ENCODE measurements around the gene BORCS5.

The BORCS5 gene

GRCh38 chr12:12427568-12427967, 70.7 kb downstream of the BORCS5 start:
- H3K27me3 ChIP-seq (ENCODE audit: low read length): no peaks in the 10 kb centered on the region
- no peaks in the 10 kb centered on the region for H3F3A ChIP-seq (ENCODE audit: insufficient read depth)
- no peak overlapping the region for H3K27ac ChIP-seq (ENCODE audit: low read depth, low read length)
- TF ChIP-seq EZH2phosphoT487 (conservative IDR thresholded peaks at IDR 0.05; ENCODE audit: low read length) (no peak), CTCF (IDR thresholded peaks at IDR 0.05; ENCODE audit: insufficient read depth, low read length, poor library complexity, severe bottlenecking) (no peak)
- H4K20me1 ChIP-seq (ENCODE audit: low read depth, low read length): no peaks in the 10 kb centered on the region
- no peak overlapping the region for H2AFZ ChIP-seq (ENCODE audit: low read depth, low read length, severe bottlenecking)
- H3K4me2 ChIP-seq (ENCODE audit: low read depth, low read length, poor library complexity, severe bottlenecking): no peak overlapping the region
- H3K36me3 ChIP-seq (ENCODE audit: low read length): no peaks in the 10 kb centered on the region
- no peaks in the 10 kb centered on the region for H3K79me2 ChIP-seq (ENCODE audit: insufficient read depth, low read length)
- H3K9me3 ChIP-seq (ENCODE audit: insufficient read depth, low read length): no peaks in the 10 kb centered on the region
- no peaks in the 10 kb centered on the region for H3K9me2 ChIP-seq (replicated peaks; ENCODE audit: insufficient read depth, low read length)
- H3K9ac ChIP-seq (ENCODE audit: low read length): no peak overlapping the region
- no peak overlapping the region for H3K4me3 ChIP-seq (ENCODE audit: insufficient read depth, low read length, poor library complexity, severe bottlenecking)

- TF ChIP-seq EZH2phosphoT487 (conservative IDR thresholded peaks at IDR 0.05; ENCODE audit: low read length) (no peak), CTCF (IDR thresholded peaks at IDR 0.05; ENCODE audit: insufficient read depth, low read length, poor library complexity, severe bottlenecking) (no peak)
- no peaks in the 10 kb centered on the region for H3K9me2 ChIP-seq (replicated peaks; ENCODE audit: insufficient read depth, low read length)
- H3K79me2 ChIP-seq (ENCODE audit: insufficient read depth, low read length): no peaks in the 10 kb centered on the region
- H3K4me3 ChIP-seq (ENCODE audit: insufficient read depth, low read length, poor library complexity, severe bottlenecking): no peak overlapping the region
- H3K36me3 ChIP-seq (ENCODE audit: low read length): no peaks in the 10 kb centered on the region
- no peak overlapping the region for H2AFZ ChIP-seq (ENCODE audit: low read depth, low read length, severe bottlenecking)
- no peak overlapping the region for H3K9ac ChIP-seq (ENCODE audit: low read length)
- H3K27me3 ChIP-seq (ENCODE audit: low read length): no peaks in the 10 kb centered on the region
- H3K9me3 ChIP-seq (ENCODE audit: insufficient read depth, low read length): no peaks in the 10 kb centered on the region
- no peak overlapping the region for H3K4me2 ChIP-seq (ENCODE audit: low read depth, low read length, poor library complexity, severe bottlenecking)
- H3F3A ChIP-seq (ENCODE audit: insufficient read depth): no peaks in the 10 kb centered on the region
- H3K27ac ChIP-seq (ENCODE audit: low read depth, low read length): no peak overlapping the region
- H4K20me1 ChIP-seq (ENCODE audit: low read depth, low read length): no peaks in the 10 kb centered on the region
Observed at GRCh38 chr12:12428047-12428446, 71.2 kb downstream of the BORCS5 start.

- H3K4me3 ChIP-seq (ENCODE audit: insufficient read depth, low read length, poor library complexity, severe bottlenecking): no peak overlapping the region
- no peaks in the 10 kb centered on the region for H3K9me2 ChIP-seq (replicated peaks; ENCODE audit: insufficient read depth, low read length)
- H2AFZ ChIP-seq (ENCODE audit: low read depth, low read length, severe bottlenecking): no peak overlapping the region
- no peaks in the 10 kb centered on the region for H3K9me3 ChIP-seq (ENCODE audit: insufficient read depth, low read length)
- H4K20me1 ChIP-seq (ENCODE audit: low read depth, low read length): no peaks in the 10 kb centered on the region
- no peak overlapping the region for H3K4me2 ChIP-seq (ENCODE audit: low read depth, low read length, poor library complexity, severe bottlenecking)
- no peak overlapping the region for H3K27ac ChIP-seq (ENCODE audit: low read depth, low read length)
- H3K36me3 ChIP-seq (ENCODE audit: low read length): no peaks in the 10 kb centered on the region
- H3K27me3 ChIP-seq (ENCODE audit: low read length): no peaks in the 10 kb centered on the region
- no peak for TF ChIP-seq CTCF (IDR thresholded peaks at IDR 0.05; ENCODE audit: insufficient read depth, low read length, poor library complexity, severe bottlenecking)
- TF ChIP-seq EZH2phosphoT487 (conservative IDR thresholded peaks at IDR 0.05; ENCODE audit: low read length): no peak
- H3K79me2 ChIP-seq (ENCODE audit: insufficient read depth, low read length): no peaks in the 10 kb centered on the region
- no peak overlapping the region for H3K9ac ChIP-seq (ENCODE audit: low read length)
- no peaks in the 10 kb centered on the region for H3F3A ChIP-seq (ENCODE audit: insufficient read depth)
Observed at GRCh38 chr12:12428961-12429657, 72.2 kb downstream of the BORCS5 start.
